ENCODE measurements around the gene SP3. TPM values are rescaled to one million over a fixed set of nuclear protein-coding genes. Genes with fewer than 3 reads are reported as not detected.

The SP3 gene
- total RNA-seq, 1 experiment from 2014 or later = 84.5 TPM

DNA sequence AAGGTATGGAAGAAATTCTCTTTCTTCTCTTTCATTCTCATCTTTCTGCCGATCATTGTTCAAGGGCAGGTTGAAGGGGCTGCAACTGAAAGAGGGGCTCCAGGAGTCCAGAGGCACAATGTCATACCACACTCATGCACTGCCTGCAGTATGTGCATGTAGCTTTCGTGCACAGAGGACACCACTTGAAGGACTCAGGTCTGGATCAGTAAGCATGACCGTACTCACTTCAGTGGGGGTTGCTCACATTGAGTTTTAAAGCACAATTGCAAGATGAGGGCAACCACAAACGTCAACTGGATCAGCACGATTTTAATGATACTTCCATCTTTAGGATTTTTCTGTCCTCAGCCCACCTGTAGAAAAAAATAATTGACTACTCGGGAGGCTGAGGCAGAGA is 84.6 kb downstream of the SP3 start:
- intact Hi-C loops (cut with micrococcal nuclease; ENCODE audit: unreplicated experiment) = no loop called here
- CTCF ChIA-PET = no interaction called here
- no TSS peak for BruUV-seq (replicated peaks)
- Histone ChIP-seq H3K4me3 (ENCODE audit: low read depth, low read length, poor library complexity, severe bottlenecking) (no peak overlapping the region), H3K27ac (ENCODE audit: low read depth, low read length, poor library complexity, severe bottlenecking) (no peak overlapping the region), H3K9me3 (ENCODE audit: low read depth, low read length, poor library complexity, severe bottlenecking) (peaks cover under 1% of the 10 kb centered on the region), H3K27me3 (replicated peaks; ENCODE audit: insufficient read depth, low read depth, low read length, poor library complexity) (no peaks in the 10 kb centered on the region), H3K4me1 (ENCODE audit: insufficient read depth, low read length, poor library complexity, severe bottlenecking) (peaks cover 9% of the 10 kb centered on the region), H3K36me3 (ENCODE audit: insufficient read depth, low read length, poor library complexity, severe bottlenecking) (no peaks in the 10 kb centered on the region)
- no peak for DNase-seq (ENCODE audit: low spot score)
- POLR2A ChIA-PET (ENCODE audit: low non-redundant PET) = no interaction called here
- TF ChIP-seq, protein P1, sequence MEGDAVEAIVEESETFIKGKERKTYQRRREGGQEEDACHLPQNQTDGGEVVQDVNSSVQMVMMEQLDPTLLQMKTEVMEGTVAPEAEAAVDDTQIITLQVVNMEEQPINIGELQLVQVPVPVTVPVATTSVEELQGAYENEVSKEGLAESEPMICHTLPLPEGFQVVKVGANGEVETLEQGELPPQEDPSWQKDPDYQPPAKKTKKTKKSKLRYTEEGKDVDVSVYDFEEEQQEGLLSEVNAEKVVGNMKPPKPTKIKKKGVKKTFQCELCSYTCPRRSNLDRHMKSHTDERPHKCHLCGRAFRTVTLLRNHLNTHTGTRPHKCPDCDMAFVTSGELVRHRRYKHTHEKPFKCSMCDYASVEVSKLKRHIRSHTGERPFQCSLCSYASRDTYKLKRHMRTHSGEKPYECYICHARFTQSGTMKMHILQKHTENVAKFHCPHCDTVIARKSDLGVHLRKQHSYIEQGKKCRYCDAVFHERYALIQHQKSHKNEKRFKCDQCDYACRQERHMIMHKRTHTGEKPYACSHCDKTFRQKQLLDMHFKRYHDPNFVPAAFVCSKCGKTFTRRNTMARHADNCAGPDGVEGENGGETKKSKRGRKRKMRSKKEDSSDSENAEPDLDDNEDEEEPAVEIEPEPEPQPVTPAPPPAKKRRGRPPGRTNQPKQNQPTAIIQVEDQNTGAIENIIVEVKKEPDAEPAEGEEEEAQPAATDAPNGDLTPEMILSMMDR (conservative IDR thresholded peaks at IDR 0.05; ENCODE audit: low read depth, low read length) = no peak
- TF ChIP-seq EZH2 (IDR thresholded peaks at IDR 0.05; ENCODE audit: borderline replicate concordance, low read depth, low read length, poor library complexity, severe bottlenecking) = no peak

DNA sequence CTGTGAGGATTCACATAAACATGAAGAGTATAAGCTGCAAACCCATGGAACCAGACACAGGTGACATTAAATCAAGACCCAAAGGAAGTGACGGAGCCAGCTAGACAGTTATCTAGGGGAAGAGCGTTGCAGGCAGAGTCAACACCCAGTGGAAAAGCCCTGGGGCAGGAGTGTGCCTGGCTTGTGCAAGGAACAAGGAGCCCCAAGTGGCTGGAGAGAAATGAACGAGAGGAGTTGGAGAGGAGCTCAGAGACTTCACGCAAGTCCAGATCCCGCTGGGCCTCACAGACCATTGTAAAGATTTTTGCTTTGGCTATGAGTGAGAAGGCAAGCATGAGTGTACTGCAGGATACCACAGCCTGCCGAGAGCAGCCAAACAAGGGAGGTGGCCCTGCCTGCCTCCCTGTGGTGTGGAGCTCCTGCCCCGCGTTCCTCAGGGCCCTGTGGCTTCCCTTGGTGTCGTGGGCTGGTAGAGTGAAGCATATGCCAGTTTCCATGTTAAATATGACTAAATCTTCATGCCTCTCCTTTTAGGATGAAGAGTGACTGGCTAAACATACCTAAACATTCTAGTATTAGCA is 88.2 kb downstream of the SP3 start:
- POLR2A ChIA-PET (ENCODE audit: low non-redundant PET) = no interaction called here
- H3K27ac ChIP-seq (ENCODE audit: low read depth, low read length, poor library complexity, severe bottlenecking) = no peak overlapping the region
- no peak overlapping the region for H3K4me3 ChIP-seq (ENCODE audit: low read depth, low read length, poor library complexity, severe bottlenecking)
- CTCF ChIA-PET = no interaction called here
- TF ChIP-seq, protein P1 (conservative IDR thresholded peaks at IDR 0.05; ENCODE audit: low read depth, low read length) = no peak
- no peak for TF ChIP-seq EZH2 (IDR thresholded peaks at IDR 0.05; ENCODE audit: borderline replicate concordance, low read depth, low read length, poor library complexity, severe bottlenecking)
- BruUV-seq (replicated peaks) = no TSS peak
- H3K27me3 ChIP-seq (replicated peaks; ENCODE audit: insufficient read depth, low read depth, low read length, poor library complexity) = no peaks in the 10 kb centered on the region
- intact Hi-C loops (cut with micrococcal nuclease; ENCODE audit: unreplicated experiment) = no loop called here
- H3K36me3 ChIP-seq (ENCODE audit: insufficient read depth, low read length, poor library complexity, severe bottlenecking) = no peaks in the 10 kb centered on the region
- H3K9me3 ChIP-seq (ENCODE audit: low read depth, low read length, poor library complexity, severe bottlenecking) = no peaks in the 10 kb centered on the region
- peaks cover 9% of the 10 kb centered on the region for H3K4me1 ChIP-seq (ENCODE audit: insufficient read depth, low read length, poor library complexity, severe bottlenecking)
- DNase-seq (ENCODE audit: low spot score) = no peak

DNA sequence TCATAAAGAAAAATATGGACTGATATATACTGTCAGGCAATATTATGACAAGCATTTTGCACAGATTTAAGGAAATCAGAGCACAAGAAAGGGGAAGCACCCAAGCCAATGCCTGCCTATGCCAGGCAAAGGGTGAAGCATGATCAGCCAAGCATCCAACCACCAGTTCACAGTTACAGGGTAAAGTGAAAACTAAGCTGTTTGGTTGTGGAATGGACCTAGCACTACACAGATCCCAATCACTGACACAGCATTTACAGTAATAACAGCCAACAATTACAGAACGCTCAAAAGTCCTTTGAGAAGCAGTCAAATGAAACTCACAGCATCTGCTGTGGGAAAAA is 90.3 kb downstream of the SP3 start:
- intact Hi-C loops (cut with micrococcal nuclease; ENCODE audit: unreplicated experiment) = no loop called here
- Histone ChIP-seq H3K36me3 (ENCODE audit: insufficient read depth, low read length, poor library complexity, severe bottlenecking) (no peaks in the 10 kb centered on the region), H3K27me3 (replicated peaks; ENCODE audit: insufficient read depth, low read depth, low read length, poor library complexity) (no peaks in the 10 kb centered on the region), H3K27ac (ENCODE audit: low read depth, low read length, poor library complexity, severe bottlenecking) (no peak overlapping the region), H3K4me1 (ENCODE audit: insufficient read depth, low read length, poor library complexity, severe bottlenecking) (no peaks in the 10 kb centered on the region), H3K4me3 (ENCODE audit: low read depth, low read length, poor library complexity, severe bottlenecking) (no peak overlapping the region), H3K9me3 (ENCODE audit: low read depth, low read length, poor library complexity, severe bottlenecking) (no peaks in the 10 kb centered on the region)
- no TSS peak for BruUV-seq (replicated peaks)
- POLR2A ChIA-PET (ENCODE audit: low non-redundant PET) = no interaction called here
- TF ChIP-seq, protein P1 (conservative IDR thresholded peaks at IDR 0.05; ENCODE audit: low read depth, low read length) = no peak
- no peak for TF ChIP-seq EZH2 (IDR thresholded peaks at IDR 0.05; ENCODE audit: borderline replicate concordance, low read depth, low read length, poor library complexity, severe bottlenecking)
- CTCF ChIA-PET = no interaction called here
- DNase-seq (ENCODE audit: low spot score) = no peak

Measured in A673 (cell line).